ENCODE measurements around the gene HOXA10. TPM values are rescaled to one million over a fixed set of nuclear protein-coding genes. Genes with fewer than 3 reads are reported as not detected.

HOXA10 gene
- total RNA-seq, 1 experiment from 2014 or later = 22.1 TPM

DNA sequence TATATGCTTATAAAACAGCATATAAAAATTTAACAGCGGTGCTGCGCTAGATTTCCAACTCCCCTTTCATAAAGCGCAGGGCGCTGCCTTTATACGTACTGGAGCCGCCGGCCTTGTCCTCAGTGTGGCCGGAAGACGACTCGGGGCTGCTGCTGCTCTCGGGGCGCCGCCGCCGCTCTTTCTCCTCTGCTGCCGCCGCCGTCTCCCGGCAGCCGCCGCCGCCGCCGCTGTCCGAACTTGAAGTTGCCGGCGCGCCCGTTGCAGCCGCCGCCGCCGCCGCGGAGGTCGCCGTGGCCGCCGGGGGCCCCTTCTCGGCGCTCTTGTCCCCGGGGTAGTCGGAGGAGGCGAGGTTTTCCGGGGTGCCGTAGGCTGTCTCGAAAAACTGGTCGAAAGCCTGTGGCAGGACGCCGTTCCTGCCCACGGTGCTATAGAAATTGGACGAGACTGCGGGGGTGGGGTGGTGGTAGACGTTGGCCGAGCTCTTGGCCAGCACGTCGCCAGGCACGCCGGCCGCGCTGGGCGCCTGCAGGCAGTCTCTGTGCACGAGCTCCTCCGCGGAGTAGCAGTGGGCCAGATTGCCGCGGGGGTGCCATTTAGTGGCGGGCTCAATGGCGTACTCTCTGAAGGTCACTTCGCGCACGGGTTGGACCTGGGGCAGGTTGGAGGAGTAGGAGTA is 10.4 kb upstream of the HOXA10 start:
- in situ Hi-C loops (cut with HindIII; ENCODE audit: low pct_unique_long_range_greater_than_20kb, low sequenced_read_pairs) = no loop called here
- peak; percentile 38 for DNase-seq (ENCODE audit: low read depth)

DNA sequence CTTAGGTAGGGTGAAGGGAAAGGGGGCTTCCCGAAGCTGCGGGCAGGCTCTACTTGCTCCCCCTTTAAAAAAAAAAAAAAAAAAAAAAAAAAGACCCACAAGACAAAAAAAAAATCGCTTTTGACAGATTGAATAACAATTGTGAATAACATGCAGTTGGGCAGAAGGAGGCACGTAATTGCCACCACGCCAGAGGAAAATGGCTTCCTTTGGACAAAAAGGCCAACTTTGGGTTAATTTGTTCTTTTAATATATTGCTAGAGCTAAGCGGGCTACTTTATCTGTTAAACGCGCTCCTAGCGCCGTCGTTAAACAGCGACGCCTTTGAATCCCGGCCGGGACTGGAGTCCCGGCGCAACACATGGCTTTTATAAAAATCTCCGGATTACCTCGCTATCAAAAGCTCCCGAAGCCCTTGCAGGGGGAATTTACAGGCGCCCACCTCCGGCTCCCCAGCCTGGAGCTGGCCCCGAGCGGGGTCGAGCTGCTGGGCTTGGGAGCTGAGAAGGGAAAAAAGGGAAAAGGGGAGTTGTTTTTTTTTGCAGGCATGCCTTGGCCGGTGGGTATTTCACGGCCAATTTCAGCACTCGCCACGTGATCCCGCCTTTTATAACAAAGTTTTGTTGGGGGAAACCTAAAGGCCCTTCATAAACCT is 9.7 kb upstream of the HOXA10 start:
- DNase-seq (ENCODE audit: low read depth) = no peak
- in situ Hi-C loops (cut with HindIII; ENCODE audit: low pct_unique_long_range_greater_than_20kb, low sequenced_read_pairs) = no loop called here

DNA sequence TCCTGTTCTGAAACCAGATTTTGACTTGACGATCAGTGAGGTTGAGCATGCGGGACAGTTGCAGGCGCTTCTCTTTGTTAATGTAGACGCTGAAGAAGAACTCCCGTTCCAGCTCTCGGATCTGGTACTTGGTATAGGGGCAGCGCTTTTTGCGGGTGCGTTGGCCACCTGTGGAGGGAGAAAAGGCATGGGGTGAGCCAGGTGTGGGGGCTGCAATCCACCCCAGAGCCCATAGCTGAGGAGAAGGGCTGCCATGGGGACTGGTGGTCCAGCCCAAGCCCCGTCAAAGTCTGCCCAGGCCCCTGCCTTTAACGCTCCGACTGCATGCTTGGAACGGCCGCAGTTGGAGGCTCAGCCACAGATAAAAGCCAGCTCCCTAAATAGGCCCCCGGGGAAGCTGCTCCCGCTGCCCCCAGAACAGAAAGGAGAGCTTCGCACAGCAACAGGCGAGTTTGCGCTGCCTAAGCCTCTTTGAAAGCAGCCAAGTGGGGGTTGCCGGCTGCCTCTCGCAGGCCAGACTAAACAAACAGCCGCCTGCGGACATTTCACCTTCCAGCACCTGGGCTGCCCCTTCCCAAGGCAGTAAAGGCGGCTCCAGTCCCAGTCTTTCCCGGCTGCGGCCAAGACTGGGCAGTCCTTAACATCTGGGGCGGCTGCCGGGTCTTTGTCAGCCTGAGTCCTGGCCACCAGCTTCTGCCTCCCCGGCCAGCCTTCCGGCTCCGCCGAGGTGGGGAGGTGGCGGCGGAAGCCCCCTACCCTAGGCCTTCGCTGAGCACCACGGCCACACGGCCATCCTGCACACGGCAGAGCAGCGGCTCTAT is 9.0 kb upstream of the HOXA10 start:
- in situ Hi-C loops (cut with HindIII; ENCODE audit: low pct_unique_long_range_greater_than_20kb, low sequenced_read_pairs) = no loop called here
- DNase-seq (ENCODE audit: low read depth) = no peak

DNA sequence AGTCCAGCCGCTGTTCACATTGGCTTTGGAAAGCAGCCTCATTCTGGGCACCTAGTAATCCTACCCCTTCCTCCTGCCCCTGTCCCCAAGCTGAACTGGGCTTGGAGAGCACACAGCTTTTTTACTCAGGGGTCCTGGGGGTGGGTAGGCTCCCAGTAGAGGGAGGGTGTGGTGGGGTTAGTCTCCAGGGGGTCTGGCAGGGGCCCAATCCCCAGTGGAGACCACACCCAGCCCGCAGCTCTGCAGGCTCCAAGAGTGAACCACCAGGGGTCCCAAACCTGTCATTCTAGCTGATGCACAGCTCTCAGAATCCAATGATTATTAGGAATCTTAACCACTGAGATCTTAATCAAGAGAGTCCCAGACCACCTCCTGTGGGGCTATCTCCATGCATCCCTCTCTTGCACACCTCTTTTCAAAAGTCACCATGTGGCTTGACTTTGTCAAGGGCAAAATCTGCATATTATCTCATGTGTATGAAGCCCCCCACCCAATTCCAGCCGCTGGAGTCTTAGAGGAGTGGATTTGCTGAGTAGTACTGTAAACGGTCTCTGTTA is 8.2 kb upstream of the HOXA10 start:
- in situ Hi-C loops (cut with HindIII; ENCODE audit: low pct_unique_long_range_greater_than_20kb, low sequenced_read_pairs) = no loop called here

DNA sequence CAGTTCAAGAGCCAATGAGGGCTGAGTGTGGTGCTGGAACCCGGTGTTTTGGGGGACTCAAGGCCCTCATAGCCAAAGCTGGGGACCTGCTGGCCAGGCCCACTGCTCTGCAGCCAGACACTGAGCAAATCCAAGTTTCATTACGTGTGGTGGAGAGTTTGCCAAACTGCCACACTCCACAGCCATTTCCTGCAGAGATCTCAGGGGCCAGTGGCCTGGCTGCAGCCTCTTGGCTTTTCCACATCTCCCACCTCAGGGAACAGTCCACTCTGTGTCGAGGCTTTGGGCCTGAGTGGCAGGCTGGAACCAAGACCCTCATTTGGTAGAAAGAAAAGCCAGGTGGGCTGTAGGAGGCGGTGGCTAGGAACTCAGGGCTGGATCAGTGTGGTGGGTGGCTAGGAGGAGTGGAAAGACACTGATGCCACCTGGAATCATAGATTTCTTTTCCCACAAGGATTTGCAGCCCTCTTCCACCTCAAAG is 7.7 kb upstream of the HOXA10 start:
- DNase-seq (ENCODE audit: low read depth) = no peak
- in situ Hi-C loops (cut with HindIII; ENCODE audit: low pct_unique_long_range_greater_than_20kb, low sequenced_read_pairs) = no loop called here

More for the DNA sequence above, 8.2 kb upstream of the HOXA10 start:
- DNase-seq (ENCODE audit: low read depth) = no peak

DNA sequence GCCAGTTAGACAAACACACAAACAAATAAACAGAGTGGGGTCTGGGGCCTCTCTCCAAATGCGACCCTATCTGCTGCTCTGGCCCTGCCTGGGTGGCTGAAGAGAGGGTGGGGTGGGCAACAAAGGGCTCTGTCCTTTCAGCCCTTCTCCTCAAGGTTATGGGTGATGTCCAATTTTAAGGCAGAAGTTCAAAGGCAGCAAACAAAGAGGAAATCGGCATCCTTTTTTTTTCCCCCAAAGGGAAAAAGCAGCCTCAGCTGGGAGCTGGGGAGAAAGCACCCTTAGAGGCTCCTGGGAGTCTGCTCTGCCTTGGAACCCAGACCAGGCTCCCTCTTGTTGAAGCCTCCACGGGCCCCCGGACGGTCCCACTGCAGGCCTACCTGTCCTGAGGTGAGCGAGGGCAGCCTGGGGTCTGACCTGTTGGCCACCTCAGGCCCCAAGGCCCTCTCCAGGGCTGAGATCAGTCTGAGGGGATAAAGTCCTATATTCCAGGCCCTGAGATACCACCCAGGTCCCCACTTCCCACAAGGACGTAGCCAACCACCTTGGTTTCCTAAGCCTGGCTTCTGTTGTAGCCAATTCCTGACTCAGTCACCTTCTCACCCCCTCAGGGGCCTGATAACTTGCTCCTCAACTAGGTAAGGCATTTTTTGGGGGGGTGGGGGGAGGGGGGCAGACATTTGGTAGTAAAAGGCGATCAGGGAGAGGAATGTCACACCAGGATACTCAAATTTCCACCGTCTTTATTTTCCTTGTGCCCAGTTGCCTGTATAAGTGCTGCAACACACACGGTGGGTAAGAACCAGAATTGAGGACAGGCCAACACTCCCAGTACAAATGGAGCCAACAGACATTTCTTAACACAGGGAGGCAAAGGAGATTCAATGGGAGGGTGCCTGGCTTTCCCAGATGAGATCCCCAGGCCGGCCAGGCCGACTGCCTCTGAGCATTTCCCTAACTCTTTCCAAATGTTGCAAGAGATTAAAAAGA is 6.6 kb upstream of the HOXA10 start:
- in situ Hi-C loops (cut with HindIII; ENCODE audit: low pct_unique_long_range_greater_than_20kb, low sequenced_read_pairs) = no loop called here
- DNase-seq (ENCODE audit: low read depth) = no peak

DNA sequence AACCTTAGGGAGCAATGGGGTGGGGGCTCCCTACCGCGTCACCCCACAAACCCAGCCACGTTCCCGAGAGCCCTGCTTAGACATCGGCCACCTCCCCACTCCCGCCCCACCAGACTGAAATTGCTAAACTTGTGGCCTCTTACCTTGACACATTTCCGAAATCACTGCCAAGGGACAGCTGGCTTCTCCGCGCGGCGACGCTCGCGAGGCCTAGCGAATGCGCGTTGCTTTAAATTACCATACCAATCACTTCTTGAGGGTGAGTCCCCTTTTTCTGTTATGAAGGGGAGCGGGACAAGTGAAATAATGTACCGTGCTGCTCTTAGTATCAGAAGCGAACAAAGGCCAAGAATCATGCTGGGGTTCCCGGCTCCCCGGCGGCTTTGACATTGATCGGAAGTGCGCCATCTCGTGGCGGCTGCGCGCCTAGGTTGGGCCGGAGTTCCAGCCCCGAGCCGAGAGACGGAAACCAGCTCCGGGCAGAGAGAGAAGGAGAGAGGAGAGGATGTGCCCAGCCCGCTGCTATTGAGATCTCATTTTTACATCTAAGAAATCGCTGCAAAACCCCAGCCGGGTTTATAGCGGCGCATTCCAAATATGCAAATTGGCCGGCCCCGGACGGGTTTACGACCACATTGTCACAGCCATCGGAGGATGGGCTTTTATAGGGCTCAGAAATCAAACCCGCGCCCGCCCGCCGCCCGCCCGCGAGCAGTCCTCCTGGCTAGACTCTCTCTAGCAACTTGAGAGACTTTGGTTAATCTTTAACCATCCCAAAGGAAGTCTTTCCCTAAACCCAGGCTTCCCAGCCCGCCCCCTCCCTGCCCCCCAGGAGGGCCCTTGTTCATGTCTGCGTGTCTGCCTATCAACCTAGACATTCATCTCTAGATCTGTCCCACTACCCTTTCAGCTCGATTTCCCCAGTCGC is 5.6 kb upstream of the HOXA10 start:
- in situ Hi-C loops (cut with HindIII; ENCODE audit: low pct_unique_long_range_greater_than_20kb, low sequenced_read_pairs) = no loop called here
- peak; percentile 90 for DNase-seq (ENCODE audit: low read depth)

DNA sequence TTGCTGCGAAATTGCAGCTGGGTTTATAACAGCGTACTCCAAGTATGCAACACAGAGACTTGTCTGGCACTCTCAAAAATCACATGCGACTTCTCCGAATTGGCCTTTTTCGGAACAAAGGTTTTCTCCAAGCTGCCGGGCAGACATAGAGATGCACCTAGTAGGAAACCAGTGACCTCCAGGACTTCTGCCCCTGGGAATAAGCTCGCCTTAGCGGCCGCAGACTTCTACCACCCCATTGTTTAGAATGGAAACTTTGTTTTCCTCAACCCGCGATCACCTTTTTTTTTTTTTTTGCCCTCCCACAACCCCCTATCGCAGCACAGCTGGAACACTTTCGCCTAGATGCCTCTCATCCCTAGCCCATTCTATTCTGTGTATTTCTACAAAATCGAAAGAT is 4.9 kb upstream of the HOXA10 start:
- in situ Hi-C loops (cut with HindIII; ENCODE audit: low pct_unique_long_range_greater_than_20kb, low sequenced_read_pairs) = no loop called here
- DNase-seq (ENCODE audit: low read depth) = no peak

DNA sequence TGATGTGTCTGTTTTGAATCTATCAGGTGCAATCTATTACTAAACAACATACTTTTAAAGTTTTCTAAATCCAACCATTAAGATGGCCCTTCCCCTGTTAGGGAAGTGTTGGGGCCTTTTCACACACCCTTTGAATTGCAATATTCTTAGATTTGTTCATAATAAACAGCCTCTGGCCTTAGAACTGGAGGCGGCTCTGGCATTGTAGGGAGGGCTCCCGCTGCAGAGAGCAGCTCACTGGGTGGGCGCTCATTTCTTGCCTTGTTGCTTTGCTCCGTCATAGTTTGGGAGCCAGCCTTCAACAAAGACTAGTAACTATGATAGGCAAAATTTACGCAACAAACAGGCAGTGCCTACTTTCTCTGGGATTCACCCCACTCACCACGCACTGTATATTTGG is 4.2 kb upstream of the HOXA10 start:
- peak; percentile 26 for DNase-seq (ENCODE audit: low read depth)
- in situ Hi-C loops (cut with HindIII; ENCODE audit: low pct_unique_long_range_greater_than_20kb, low sequenced_read_pairs) = no loop called here

DNA sequence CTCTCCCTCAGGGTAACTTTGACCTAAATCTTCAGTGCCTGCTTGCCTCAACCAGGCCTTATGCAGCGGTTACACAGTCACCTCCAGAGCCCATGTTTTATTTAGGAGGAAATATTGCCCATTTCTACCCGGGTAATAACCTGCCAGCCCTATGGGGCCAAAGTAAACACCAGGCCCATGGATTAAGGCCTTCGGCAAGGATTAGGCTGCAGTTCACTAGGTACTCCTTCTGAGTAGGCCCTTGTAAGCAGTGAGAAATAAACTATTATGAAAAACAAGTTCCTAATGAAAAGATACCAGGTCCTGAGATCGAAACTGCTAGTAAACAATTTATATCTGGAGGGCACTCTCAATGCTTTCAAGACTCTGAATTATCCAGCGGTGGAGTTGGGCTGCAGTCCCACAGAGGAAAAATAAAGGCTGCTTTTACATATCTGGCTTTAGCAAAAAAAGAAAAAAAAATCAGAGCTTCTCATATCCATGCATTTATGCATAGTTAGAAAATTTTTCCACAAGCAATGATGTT is 3.7 kb upstream of the HOXA10 start:
- in situ Hi-C loops (cut with HindIII; ENCODE audit: low pct_unique_long_range_greater_than_20kb, low sequenced_read_pairs) = no loop called here
- DNase-seq (ENCODE audit: low read depth) = peak; percentile 34

DNA sequence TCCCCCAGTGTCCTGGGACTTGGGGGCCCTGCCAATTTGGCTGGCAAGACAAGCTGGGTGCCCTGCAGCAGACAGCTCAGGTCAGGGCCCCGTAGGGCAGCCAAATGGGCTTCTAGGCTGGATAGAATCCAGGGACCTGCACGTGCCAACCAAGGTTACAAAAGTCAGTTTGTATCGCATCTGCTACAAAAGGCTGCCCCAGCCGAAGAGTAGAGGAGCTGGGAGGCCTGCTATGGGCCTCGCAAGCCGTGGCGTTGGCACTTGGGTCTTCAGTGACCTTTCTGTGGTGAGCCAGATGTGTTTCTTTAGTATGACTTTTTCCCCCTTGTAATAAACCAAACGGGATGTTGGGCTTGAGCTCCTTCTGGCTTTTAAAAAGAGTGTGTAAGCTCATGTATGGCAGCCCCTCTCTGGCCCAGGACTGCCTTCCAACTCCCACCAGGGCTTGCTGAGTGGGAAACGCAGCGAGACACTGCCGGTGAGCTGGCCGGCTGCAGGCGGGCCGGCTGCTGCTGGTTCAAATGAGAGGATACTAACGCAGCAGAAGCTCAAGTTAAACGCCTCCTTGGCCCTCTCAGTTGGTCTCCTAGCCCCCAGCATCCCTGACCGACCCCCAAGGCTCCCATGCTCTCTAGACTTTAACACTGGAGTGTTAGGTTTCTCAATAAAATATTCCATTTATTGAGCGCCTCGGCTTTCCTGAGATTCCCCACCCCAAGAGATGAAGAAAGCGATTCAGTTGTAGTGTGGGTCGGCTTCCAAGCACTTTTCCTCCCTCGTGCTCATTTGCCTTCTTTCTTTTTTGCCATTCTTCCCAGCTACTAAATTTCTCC is 3.1 kb upstream of the HOXA10 start:
- in situ Hi-C loops (cut with HindIII; ENCODE audit: low pct_unique_long_range_greater_than_20kb, low sequenced_read_pairs) = no loop called here
- peak; percentile 47 for DNase-seq (ENCODE audit: low read depth)

DNA sequence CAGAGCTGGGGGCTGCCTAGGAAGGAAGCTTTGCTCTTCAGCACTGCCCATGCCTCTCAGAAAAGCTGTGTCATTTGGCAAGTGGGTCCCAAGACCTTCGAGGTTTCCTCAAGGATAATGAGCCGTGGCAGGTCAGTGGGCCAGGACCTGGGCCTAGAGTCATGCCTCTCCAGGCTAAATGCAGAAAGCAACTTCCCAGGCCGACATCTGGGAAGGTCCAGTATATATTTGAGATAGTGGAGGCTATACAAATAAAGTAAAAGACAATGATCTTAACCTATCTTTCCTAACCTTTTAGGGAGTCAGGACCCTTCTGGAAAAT is 2.4 kb upstream of the HOXA10 start:
- in situ Hi-C loops (cut with HindIII; ENCODE audit: low pct_unique_long_range_greater_than_20kb, low sequenced_read_pairs) = no loop called here

DNA sequence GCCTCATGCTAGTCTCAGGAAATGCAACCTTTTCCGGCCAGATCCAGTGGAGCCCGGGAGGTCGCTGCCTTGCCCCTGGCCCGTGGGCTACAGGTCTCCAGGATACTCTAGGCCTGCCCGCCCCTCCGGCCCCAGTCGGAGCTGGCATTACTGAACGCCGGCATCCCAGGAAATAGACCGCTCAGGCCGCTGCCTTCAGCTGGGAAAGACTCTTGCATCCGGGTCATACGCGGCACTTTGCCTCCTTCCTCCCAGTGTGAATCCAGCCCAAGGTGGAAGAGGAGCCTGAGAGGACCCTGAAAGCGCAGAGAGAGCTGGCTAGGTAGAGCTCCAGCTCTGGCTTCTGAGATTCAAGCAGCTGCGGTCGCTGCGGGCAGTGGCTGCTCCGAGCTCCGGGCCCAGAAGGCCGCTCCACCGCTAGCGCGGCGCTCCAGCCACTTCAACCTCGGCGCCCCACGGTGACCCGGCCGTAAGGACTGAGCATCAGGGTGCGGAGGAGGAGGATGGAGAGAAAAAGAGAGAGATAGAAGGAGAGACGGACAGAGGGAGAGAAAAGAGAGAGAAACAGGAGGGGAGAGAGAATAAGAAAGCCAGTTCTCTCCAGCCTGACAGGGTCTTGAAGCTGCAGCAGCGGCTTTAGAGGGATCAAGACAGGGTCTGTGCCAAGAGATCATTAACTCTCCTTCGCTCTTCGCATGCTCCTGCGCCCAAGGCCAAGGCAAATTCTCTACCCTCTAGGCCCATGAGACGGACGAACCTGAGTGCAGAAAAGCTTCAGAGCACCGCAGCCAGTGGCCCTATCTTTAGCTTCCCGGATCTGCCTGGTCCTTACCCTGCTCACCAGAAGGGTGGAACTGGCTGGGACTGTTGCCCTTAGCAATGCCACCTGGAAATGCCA is 1.8 kb upstream of the HOXA10 start:
- in situ Hi-C loops (cut with HindIII; ENCODE audit: low pct_unique_long_range_greater_than_20kb, low sequenced_read_pairs) = no loop called here
- DNase-seq (ENCODE audit: low read depth) = peak; percentile 35

More for the DNA sequence above, 2.4 kb upstream of the HOXA10 start:
- DNase-seq (ENCODE audit: low read depth) = peak; percentile 38

DNA sequence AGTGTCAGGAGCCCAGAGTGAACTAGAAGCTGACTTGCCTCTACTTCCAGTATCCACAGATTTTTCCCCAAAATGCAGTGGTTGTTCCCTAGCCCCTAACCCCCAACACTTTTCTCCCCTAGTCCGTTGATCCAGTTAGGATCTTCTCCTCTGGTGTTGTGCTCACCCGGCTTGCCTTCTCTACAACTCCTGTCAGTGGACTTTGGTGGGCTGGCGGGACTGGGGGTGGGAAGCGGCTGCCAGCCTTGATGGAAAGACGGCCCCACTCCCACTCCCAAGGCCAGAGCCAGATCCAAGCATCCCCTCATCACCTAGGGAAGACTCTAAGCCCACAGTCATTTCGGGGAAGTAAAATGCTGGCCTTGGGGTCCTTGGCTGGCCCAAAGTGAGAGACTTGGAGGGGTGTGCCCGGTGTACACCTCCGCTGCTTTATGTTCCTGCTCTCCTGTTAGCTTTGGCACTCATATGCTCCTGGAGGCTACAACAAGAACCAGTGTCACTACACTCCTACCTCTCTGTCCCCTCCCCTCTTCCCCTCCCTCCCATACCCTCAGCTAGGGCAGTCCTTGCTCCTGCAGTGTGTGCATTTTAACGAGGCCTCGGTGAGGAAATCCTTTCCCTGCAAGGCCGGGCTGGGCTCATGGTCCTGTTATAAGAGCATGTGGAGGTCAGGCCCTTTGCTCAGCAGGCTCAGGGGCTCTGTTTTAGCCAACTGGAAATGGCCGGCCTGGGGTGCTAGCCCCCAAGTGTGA is 930 bp upstream of the HOXA10 start:
- peak; percentile 79 for DNase-seq (ENCODE audit: low read depth)
- in situ Hi-C loops (cut with HindIII; ENCODE audit: low pct_unique_long_range_greater_than_20kb, low sequenced_read_pairs) = no loop called here
